NCI-H748 treated with DMSO at 0.1 percent for 48 hours (cell line): Measurements from ENCODE around the gene CTBP1.
A peak's percentile ranks its signal among the peaks of the same experiment; 100 is the strongest.

Source experiments
- DNase-seq: peaks from one replicate; lab custom pipeline; 2025; lab: John Stamatoyannopoulos, UW

The CTBP1 gene

DNA sequence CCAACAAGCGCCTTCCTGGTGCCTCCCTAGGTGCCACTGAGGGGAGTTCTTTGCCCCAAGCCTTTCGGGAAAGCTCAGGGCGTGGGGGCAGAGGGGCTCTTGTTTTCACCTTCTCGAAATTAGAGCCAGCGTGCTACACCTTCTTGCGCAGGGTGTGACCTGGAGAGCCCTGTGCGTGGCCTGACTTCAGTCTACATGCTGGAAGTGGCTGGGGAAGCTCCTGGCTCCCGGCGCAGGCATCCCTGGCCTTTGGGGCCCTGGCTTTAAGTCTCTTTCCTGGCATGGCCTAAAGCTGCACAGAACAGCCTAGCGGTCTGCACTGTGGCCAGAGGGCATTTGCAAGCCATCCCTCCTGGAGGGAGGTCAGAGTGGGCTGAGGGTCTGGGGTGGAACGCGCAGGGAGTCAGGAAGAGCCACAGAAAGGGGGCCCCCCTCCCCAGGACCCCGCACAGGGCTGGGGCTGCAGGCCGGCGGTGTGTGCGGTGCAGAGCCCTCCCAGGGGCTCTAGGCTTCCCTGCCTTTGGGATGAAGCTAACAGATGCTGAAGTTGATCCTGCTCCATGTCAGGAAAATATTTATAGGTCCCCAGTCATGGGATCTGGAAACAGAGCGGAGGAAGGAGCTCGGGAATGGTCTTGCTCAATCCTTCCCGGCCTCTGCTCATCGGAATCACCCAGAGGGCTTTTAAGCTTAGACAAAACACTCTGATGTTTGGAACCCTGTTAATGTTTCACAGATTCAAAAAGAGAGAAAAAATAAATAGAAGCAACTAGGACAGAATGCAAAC is 75.8 kb downstream of the CTBP1 start:
- no peak for DNase-seq

- DNase-seq = no peak
Measured at GRCh38 chr4:1172228-1172851, 76.6 kb downstream of the CTBP1 start, which contains the start of gene SPON2. Gene SPON2 (minus strand): TSS chr4:1172583.

- DNase-seq = no peak
Measured at GRCh38 chr4:1171311-1172227, 77.4 kb downstream of the CTBP1 start.

GRCh38 chr4:1170976-1171310 is 78.0 kb downstream of the CTBP1 start:
- DNase-seq = no peak

DNA sequence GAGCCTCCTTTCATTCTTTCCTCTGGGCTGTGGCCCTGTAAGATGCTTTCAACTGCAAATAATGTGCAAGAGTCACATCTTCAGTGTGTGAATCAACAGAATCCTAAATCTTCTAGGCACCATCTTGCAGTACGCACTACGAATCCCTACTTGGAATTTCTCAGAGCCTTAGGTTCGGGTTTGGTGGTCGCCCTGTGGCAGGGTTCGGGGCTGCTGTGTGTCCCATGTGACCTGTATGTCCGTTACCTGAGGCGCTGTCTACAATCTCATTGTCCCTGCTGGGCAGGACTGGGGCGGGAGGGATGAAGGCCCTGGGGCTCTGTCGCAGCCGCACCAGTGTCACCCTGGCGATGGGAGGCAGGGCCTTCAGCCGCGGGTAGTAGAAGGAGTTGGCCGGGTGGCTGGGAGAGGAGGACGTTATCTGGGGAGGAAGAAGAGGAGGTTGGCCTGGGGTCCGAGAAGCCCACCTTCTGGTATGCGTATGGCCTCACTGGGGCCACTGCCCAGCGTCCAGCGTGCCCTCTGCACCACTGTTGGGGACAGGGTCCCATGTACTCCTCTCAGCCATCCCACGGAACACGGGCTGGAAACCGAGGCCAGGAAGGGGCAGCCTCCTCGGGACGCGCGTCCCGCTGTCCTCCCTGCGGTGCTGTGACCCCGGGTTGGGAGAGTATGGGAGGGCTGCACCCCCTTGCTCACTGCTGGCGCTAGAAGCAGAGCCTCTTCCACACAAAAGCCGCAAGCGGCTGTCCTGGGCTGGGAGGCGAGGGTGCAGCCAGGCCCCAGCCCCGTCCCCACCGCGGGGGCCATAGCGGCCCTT is 78.6 kb downstream of the CTBP1 start:
- no peak for DNase-seq

- no peak for DNase-seq
Measured at GRCh38 chr4:1169691-1170096, 79.2 kb downstream of the CTBP1 start.

DNA sequence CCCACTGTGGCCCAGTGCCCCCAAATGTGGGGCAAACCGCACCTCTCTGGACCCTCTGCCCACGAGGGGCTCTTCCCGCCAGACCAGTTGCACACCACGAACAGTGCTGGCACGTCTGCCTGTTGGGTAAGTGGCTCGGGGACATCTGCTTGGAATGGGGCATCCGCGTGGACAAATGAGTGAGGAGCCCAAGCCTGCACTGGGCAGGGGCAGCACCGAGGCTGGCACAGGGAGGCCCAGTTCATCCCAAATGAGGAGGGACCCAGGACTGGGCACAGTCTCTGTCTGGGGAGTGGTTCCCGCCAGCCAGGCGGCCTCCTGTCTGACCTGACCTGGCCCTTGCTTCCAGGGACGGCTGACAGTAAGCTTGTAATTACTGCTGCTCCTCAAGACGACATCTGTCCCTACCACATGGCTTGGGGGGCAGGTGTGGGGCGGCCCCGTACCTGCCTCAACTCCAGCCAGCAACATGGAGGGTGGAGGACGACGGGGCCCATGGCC is 79.7 kb downstream of the CTBP1 start:
- no peak for DNase-seq

DNA sequence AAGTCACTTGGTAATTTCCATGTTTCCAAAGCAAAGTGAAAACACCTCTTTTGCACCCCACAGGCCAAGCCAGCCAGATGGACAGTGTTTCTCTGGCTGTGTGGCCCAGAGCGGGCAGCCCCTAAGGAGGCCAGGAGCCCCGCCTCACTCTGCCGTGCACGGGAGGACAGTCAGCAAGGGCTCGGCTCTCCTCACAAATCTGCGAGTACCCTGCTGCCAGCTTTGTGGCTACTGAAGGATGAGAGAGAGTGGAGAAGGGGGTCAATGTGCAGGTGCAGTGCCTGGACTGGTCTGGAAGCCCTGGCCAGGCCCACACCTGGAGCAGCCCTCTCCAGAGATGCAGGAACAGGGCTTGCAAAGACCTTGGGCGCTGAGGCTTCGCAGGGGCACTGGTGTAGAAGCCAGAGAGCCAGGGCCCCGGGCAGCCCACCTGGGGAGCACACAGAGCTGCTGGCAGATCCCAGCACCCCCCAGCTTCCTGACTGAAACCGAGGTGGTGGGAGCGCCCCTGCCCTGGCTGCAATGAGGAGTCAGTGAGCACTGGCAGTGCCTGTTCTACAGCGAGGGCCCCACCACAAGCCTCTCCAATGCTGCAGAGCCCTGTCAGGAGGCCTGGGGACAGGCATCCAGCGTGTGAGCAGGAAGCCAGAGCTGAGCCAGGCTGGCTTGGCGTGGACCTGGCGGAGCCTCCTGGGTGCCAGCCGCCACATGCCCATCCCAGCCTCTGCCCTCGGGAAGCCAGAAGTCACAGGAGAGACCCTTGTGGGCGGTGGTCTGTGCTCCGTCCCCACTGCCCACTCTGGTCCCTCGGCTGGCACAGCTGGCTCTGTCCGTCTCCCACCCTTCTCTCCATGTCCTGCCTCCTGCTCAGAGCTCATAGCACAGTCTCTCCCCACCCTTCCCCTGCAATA is 80.5 kb downstream of the CTBP1 start:
- DNase-seq = no peak

- peak; percentile 30 for DNase-seq
Measured at GRCh38 chr4:1167244-1167949, 81.5 kb downstream of the CTBP1 start.

DNA sequence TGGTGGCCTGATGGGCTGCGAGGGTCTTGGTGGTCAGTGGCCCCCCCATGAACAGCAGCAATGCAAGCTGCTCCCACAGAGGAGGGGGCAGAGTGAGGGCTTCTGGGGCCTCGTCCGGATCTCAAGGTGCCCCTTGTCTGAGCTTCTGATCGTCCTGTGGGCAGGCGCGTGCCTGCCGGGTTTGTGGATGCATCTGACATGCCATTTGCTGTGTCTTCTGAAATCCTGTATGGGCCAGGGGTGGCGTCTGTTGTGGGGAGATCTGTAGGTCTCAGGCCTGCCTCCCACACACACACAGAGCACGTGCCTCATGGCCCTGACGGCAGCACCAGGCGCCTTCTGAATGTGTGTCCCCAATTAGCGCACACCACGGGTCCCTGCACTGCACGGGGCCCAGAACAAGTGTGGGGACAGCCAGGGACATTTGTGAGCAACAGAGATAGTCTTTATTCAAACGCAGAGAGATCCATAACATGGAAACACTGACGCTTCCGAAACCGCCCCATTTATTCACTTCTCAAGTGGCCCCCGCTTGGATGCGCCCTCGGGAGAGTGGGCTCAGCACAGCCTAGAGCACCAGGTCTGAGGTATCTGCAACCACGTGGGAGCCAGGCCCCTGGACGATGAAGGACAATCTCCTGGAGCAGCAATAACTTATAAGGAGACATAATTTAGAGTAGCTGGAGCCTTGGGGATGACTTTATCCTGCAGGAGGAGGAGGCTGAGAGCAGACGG is 82.3 kb downstream of the CTBP1 start:
- no peak for DNase-seq

DNA sequence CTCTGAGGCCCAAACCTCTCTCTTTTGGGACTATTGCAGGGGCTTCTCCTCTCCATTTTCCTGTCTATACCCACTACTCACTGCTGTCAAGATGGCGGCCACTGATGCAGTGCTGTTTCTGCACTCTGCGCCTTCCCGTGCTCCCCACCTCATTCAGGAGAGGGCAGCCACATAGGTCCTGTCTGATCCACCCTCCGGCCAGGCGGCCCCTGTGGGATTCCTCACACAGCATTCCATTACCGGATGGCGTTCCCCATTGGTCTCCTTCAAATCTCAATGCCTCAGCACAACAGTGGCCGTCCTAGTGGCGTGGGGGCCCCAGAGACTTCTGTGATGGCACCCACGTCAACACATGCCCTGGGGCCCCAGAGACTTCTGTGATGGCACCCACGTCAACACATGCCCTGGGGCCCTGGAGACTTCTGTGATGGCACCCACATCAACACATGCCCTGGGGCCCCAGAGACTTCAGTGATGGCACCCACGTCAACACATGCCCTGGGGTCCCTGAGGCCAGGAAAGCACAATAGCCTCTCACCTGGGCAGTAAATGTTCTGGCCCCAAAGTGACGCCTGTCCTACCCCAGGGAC is 83.9 kb downstream of the CTBP1 start:
- no peak for DNase-seq

- no peak for DNase-seq
Measured at GRCh38 chr4:1164444-1164843, 84.5 kb downstream of the CTBP1 start.

GRCh38 chr4:1164040-1164439 is 84.9 kb downstream of the CTBP1 start:
- DNase-seq = no peak
